HepG2 (cell line): ENCODE data around the gene DTYMK. TPM values are rescaled to one million over a fixed set of nuclear protein-coding genes. Genes with fewer than 3 reads are reported as not detected.

Source experiments
- BCL6 ChIP-seq: IDR thresholded peaks from 2 replicates; pipeline ENCODE4 v1.6.1; 2016; ENCODE audit warnings: missing genetic modification reagents, missing compliant biosample characterization
- CENPT ChIP-seq: sonication (generic); formaldehyde crosslinking; IDR thresholded peaks from 2 replicates; pipeline ENCODE4 v1.8.0; 2022; ENCODE audit warnings: low read depth, mild to moderate bottlenecking, moderate library complexity, missing genetic modification reagents
- FIP1L1 ChIP-seq: fragments of 200-400 bp; formaldehyde crosslinking; IDR thresholded peaks from 2 replicates; pipeline ENCODE4 v1.6.1; 2018; ENCODE audit warnings: low read depth, mild to moderate bottlenecking, low read length, moderate library complexity, borderline replicate concordance; ENCODE audit not compliant: insufficient read depth
- HOXA3 ChIP-seq: sonication (generic); formaldehyde crosslinking; IDR thresholded peaks from 2 replicates; pipeline ENCODE4 v1.5.0; 2020; ENCODE audit warnings: missing genetic modification reagents
- KMT2B ChIP-seq: IDR thresholded peaks from 2 replicates; pipeline ENCODE4 v1.6.1; 2016; ENCODE audit warnings: missing genetic modification reagents, missing compliant biosample characterization
- TARDBP ChIP-seq: sonication (generic); formaldehyde crosslinking; IDR thresholded peaks from 2 replicates; pipeline ENCODE4 v1.8.0; 2022; ENCODE audit warnings: mild to moderate bottlenecking, missing genetic modification reagents
- TBX2 ChIP-seq: sonication (generic); formaldehyde crosslinking; IDR thresholded peaks from 2 replicates; pipeline ENCODE4 v1.5.0; 2020; ENCODE audit warnings: missing genetic modification reagents, mild to moderate bottlenecking, borderline replicate concordance
- U2AF1 ChIP-seq: fragments of 200-400 bp; formaldehyde crosslinking; optimal IDR thresholded peaks from 2 replicates; pipeline ENCODE3; 2017; ENCODE audit warnings: mild to moderate bottlenecking, low read depth, low read length
- ZFX ChIP-seq: sonication (generic); formaldehyde crosslinking; IDR thresholded peaks from 2 replicates; pipeline ENCODE4 v1.4.0; 2020; ENCODE audit warnings: mild to moderate bottlenecking, low read depth, missing genetic modification reagents, moderate library complexity
- ZMYM3 ChIP-seq: sonication (generic); formaldehyde crosslinking; IDR thresholded peaks from 2 replicates; pipeline ENCODE4 v1.5.1; 2020; ENCODE audit warnings: mild to moderate bottlenecking, missing genetic modification reagents
- ZNF207 ChIP-seq: fragments of 450-650 bp; IDR thresholded peaks from 2 replicates; pipeline ENCODE4 v1.6.1; 2016; ENCODE audit warnings: antibody characterized with exemption, borderline replicate concordance
- ZNF354B ChIP-seq: sonication (generic); formaldehyde crosslinking; IDR thresholded peaks from 2 replicates; pipeline ENCODE4 v1.8.0; 2022; ENCODE audit warnings: mild to moderate bottlenecking, missing genetic modification reagents
- ZNF564 ChIP-seq: sonication (generic); formaldehyde crosslinking; IDR thresholded peaks from 2 replicates; pipeline ENCODE4 v1.8.1; 2023; ENCODE audit warnings: mild to moderate bottlenecking, missing genetic modification reagents
- ZNF629 ChIP-seq: sonication (generic); formaldehyde crosslinking; conservative IDR thresholded peaks from 2 replicates; pipeline ENCODE4 v1.5.0; 2020; ENCODE audit warnings: missing genetic modification reagents
- ZNF709 ChIP-seq: sonication (generic); formaldehyde crosslinking; IDR thresholded peaks from 2 replicates; pipeline ENCODE4 v1.5.0; 2020; ENCODE audit warnings: mild to moderate bottlenecking, missing genetic modification reagents
- ZNF790 ChIP-seq: sonication (generic); formaldehyde crosslinking; IDR thresholded peaks from 2 replicates; pipeline ENCODE4 v1.8.0; 2022; ENCODE audit warnings: missing genetic modification reagents, mild to moderate bottlenecking, borderline replicate concordance
- polyA plus RNA-seq, 8 experiments: library from polyadenylated mRNA; depleted of rRNA in 3 of 8; stranded (reverse) in 7 of 8; unstranded in 1 of 8; fragments of >200 nt; fragmentation: Illumina TruSeq in 4 of 8; extraction: Trizol in 4 of 8; gene quantifications; 2 replicates each; pipeline versions ENCODE4 v1.2.1 to v1.2.3, GENCODE V29; 2011 to 2016; ENCODE audit warnings: low read depth in 4 of 8, missing spikeins in 1 of 8, mixed read lengths in 1 of 8; ENCODE audit not compliant: insufficient read depth in 1 of 8
- total RNA-seq, 5 experiments: library from RNA; depleted of rRNA; stranded (reverse); fragments of >200 nt; fragmentation: Illumina TruSeq; extraction: Trizol; gene quantifications; 2 replicates each; pipeline ENCODE4 v1.2.3, GENCODE V29; 2016; ENCODE audit warnings: low read depth in 1 of 5
- TF ChIP-seq, protein P1 (sequence below): fragments of 450-650 bp; IDR thresholded peaks from 2 replicates; pipeline ENCODE4 v1.6.1; 2016
- TF ChIP-seq, protein P2 (sequence below): sonication (generic); formaldehyde crosslinking; IDR thresholded peaks from 2 replicates; pipeline ENCODE4 v1.5.1; 2020; ENCODE audit warnings: missing genetic modification reagents, mild to moderate bottlenecking, borderline replicate concordance
- TF ChIP-seq, protein P3 (sequence below): sonication (generic); formaldehyde crosslinking; IDR thresholded peaks from 2 replicates; pipeline ENCODE4 v1.4.0; 2020; ENCODE audit warnings: missing genetic modification reagents
- TF ChIP-seq, protein P4 (sequence below): sonication (generic); formaldehyde crosslinking; IDR thresholded peaks from 2 replicates; pipeline ENCODE4 v1.8.1; 2023; ENCODE audit warnings: missing genetic modification reagents, mild to moderate bottlenecking, borderline replicate concordance
- TF ChIP-seq, protein P5 (sequence below): fragments of 450-650 bp; IDR thresholded peaks from 2 replicates; pipeline ENCODE4 v1.6.1; 2017; ENCODE audit warnings: mild to moderate bottlenecking

The DTYMK gene
- total and polyA plus RNA-seq, 2 of the 13 experiments (the other 11 are each of a cell fraction or from before 2014, with no cell fraction given) = 57.5 to 134 TPM

DNA sequence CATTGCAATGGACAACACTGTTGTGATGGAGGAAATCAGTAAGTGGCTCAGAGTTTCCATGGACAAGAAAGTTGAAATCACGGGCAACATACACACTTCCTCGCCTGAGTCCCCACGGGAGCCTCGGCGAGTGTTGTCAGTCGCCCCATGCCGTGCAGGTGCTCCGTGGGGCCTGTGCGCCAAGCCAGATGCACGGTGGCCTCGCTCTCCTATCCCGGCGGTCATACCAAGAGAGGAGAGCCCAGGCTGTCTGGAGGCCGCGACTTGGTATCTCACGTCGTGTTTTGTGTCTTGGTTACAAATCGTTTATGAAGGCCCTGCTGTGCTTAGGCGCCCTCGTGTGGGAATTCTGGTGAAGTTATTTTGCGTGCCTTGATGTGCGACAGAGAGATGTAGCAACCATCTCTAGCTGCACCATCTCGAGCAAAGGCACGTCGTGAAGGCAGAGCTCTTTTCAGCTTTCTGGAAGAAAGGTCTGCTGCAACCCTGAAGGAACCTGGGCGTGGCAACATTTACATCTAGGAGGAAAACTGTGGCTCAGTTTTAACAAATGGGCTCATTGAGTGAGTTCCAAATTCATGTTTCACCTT is 27.4 kb downstream of the DTYMK start (continued):
- TF ChIP-seq, protein P1, sequence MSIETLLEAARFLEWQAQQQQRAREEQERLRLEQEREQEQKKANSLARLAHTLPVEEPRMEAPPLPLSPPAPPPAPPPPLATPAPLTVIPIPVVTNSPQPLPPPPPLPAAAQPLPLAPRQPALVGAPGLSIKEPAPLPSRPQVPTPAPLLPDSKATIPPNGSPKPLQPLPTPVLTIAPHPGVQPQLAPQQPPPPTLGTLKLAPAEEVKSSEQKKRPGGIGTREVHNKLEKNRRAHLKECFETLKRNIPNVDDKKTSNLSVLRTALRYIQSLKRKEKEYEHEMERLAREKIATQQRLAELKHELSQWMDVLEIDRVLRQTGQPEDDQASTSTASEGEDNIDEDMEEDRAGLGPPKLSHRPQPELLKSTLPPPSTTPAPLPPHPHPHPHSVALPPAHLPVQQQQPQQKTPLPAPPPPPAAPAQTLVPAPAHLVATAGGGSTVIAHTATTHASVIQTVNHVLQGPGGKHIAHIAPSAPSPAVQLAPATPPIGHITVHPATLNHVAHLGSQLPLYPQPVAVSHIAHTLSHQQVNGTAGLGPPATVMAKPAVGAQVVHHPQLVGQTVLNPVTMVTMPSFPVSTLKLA = no peak
- peak; percentile 62; the same call in 1 of the 2 replicates for TF ChIP-seq TBX2 (CRISPR knock-in tag)
- no peak for TF ChIP-seq ZNF629
- no peak for TF ChIP-seq KMT2B (CRISPR knock-in tag)
- TF ChIP-seq ZFX (CRISPR knock-in tag) = peak; percentile 42; the same call in 1 of the 2 replicates
- TF ChIP-seq, protein P2, sequence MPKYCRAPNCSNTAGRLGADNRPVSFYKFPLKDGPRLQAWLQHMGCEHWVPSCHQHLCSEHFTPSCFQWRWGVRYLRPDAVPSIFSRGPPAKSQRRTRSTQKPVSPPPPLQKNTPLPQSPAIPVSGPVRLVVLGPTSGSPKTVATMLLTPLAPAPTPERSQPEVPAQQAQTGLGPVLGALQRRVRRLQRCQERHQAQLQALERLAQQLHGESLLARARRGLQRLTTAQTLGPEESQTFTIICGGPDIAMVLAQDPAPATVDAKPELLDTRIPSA (CRISPR knock-in tag) = no peak
- no peak for TF ChIP-seq ZMYM3 (CRISPR knock-in tag)
- TF ChIP-seq, protein P3, sequence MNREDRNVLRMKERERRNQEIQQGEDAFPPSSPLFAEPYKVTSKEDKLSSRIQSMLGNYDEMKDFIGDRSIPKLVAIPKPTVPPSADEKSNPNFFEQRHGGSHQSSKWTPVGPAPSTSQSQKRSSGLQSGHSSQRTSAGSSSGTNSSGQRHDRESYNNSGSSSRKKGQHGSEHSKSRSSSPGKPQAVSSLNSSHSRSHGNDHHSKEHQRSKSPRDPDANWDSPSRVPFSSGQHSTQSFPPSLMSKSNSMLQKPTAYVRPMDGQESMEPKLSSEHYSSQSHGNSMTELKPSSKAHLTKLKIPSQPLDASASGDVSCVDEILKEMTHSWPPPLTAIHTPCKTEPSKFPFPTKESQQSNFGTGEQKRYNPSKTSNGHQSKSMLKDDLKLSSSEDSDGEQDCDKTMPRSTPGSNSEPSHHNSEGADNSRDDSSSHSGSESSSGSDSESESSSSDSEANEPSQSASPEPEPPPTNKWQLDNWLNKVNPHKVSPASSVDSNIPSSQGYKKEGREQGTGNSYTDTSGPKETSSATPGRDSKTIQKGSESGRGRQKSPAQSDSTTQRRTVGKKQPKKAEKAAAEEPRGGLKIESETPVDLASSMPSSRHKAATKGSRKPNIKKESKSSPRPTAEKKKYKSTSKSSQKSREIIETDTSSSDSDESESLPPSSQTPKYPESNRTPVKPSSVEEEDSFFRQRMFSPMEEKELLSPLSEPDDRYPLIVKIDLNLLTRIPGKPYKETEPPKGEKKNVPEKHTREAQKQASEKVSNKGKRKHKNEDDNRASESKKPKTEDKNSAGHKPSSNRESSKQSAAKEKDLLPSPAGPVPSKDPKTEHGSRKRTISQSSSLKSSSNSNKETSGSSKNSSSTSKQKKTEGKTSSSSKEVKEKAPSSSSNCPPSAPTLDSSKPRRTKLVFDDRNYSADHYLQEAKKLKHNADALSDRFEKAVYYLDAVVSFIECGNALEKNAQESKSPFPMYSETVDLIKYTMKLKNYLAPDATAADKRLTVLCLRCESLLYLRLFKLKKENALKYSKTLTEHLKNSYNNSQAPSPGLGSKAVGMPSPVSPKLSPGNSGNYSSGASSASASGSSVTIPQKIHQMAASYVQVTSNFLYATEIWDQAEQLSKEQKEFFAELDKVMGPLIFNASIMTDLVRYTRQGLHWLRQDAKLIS = no peak
- TF ChIP-seq FIP1L1 = no peak
- TF ChIP-seq ZNF207 = no peak
- TF ChIP-seq ZNF354B (CRISPR knock-in tag) = no peak
- TF ChIP-seq HOXA3 (CRISPR knock-in tag) = 0 out of 2 replicates have a peak, but pooled peaks have one; percentile 60
- TF ChIP-seq, protein P4, sequence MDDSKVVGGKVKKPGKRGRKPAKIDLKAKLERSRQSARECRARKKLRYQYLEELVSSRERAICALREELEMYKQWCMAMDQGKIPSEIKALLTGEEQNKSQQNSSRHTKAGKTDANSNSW = no peak
- no peak for TF ChIP-seq ZNF709 (CRISPR knock-in tag)
- TF ChIP-seq BCL6 (CRISPR knock-in tag) = 0 out of 2 replicates have a peak, but pooled peaks have one; percentile 14
- TF ChIP-seq ZNF790 (CRISPR knock-in tag) = no peak
- TF ChIP-seq CENPT (CRISPR knock-in tag) = no peak
- no peak for TF ChIP-seq ZNF564
- TF ChIP-seq U2AF1 = no peak
- TF ChIP-seq, protein P5, sequence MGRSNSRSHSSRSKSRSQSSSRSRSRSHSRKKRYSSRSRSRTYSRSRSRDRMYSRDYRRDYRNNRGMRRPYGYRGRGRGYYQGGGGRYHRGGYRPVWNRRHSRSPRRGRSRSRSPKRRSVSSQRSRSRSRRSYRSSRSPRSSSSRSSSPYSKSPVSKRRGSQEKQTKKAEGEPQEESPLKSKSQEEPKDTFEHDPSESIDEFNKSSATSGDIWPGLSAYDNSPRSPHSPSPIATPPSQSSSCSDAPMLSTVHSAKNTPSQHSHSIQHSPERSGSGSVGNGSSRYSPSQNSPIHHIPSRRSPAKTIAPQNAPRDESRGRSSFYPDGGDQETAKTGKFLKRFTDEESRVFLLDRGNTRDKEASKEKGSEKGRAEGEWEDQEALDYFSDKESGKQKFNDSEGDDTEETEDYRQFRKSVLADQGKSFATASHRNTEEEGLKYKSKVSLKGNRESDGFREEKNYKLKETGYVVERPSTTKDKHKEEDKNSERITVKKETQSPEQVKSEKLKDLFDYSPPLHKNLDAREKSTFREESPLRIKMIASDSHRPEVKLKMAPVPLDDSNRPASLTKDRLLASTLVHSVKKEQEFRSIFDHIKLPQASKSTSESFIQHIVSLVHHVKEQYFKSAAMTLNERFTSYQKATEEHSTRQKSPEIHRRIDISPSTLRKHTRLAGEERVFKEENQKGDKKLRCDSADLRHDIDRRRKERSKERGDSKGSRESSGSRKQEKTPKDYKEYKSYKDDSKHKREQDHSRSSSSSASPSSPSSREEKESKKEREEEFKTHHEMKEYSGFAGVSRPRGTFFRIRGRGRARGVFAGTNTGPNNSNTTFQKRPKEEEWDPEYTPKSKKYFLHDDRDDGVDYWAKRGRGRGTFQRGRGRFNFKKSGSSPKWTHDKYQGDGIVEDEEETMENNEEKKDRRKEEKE = no peak
- no peak for TF ChIP-seq TARDBP (CRISPR knock-in tag)
